ENCODE data around the gene CRYZL1. TPM values are rescaled to one million over a fixed set of nuclear protein-coding genes. Genes with fewer than 3 reads are reported as not detected.

Gene CRYZL1
- total RNA-seq = 10 to 100 TPM; 12.8 to 34.2 (median 15.0) TPM

DNA sequence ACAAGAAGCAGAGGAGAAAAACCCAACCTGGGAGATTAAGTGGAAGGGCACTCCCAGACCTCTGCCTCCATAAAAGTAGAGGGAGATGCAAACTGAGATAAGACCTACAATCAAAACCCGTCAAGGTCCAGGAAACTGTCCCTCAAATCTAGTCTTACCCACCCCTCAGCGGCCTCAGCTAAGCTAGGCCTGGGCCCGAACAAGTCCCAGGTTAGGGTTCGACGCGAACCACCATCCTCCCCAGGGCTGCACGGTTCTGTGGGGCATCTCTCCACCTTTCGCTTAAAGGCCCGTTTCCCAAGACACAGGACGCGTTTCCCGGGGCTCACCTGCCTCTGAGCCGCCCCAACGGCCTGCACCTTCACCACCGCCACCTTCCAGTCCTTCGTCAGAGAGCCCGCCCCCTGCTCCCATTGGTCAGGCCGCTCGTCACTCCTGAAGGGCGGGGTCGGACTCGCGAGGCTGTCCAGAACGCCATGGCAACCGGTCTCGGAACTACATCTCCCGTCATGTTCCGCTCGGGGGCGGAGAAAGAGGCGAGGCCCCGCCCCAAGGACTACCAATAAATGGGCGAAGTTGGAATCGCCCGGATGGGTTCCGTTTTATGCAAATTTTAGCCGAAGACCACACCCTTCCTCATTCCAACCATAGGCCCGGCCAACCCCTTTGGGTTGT lies at the start of gene CRYZL1:
TSS of gene CRYZL1 (minus strand) at position 390 of the 675 bp plus-strand sequence. CDS start 10,190 bp downstream, outside the sequence.
- intact Hi-C loops (cut with DNase I; ENCODE audit: low total_unique reads) = no loop called here
- TF ChIP-seq POLR2A (IDR thresholded peaks at IDR 0.05) = no peak
- no peak for TF ChIP-seq CTCF (IDR thresholded peaks at IDR 0.05)
- 0 to 1% methylated on average over 36 to 38 of the region's 38 CpGs for WGBS, 2 donors
- H3K4me3 ChIP-seq (ENCODE audit: low read depth, poor library complexity, severe bottlenecking) = peak within 1 kb of the TSS; percentile 83
- peak; percentile 100 for DNase-seq (ENCODE audit: low spot score in 2 of 2)

- whole genome bisulfite sequencing, 2 donors = 84 to 89% methylated on average over 5 of the region's 5 CpGs
- TF ChIP-seq POLR2A (IDR thresholded peaks at IDR 0.05) (no peak), CTCF (IDR thresholded peaks at IDR 0.05) (no peak)
- intact Hi-C loops (cut with DNase I; ENCODE audit: low total_unique reads) = no loop called here
- DNase-seq (ENCODE audit: low spot score in 2 of 2) = no peak
- no peak overlapping the region for H3K4me3 ChIP-seq (ENCODE audit: low read depth, poor library complexity, severe bottlenecking)
Measured at GRCh38 chr21:33690874-33691273, 49.3 kb upstream of the CRYZL1 start.

GRCh38 chr21:33688353-33688752 lies 46.8 kb upstream of the CRYZL1 start:
- 42 to 54% methylated on average over 1 of the region's 1 CpG for WGBS, 2 donors
- no peak for DNase-seq (ENCODE audit: low spot score in 2 of 2)
- intact Hi-C loops (cut with DNase I; ENCODE audit: low total_unique reads) = no loop called here
- no peak overlapping the region for H3K4me3 ChIP-seq (ENCODE audit: low read depth, poor library complexity, severe bottlenecking)
- no peak for TF ChIP-seq CTCF (IDR thresholded peaks at IDR 0.05)
- no peak for TF ChIP-seq POLR2A (IDR thresholded peaks at IDR 0.05)

DNA sequence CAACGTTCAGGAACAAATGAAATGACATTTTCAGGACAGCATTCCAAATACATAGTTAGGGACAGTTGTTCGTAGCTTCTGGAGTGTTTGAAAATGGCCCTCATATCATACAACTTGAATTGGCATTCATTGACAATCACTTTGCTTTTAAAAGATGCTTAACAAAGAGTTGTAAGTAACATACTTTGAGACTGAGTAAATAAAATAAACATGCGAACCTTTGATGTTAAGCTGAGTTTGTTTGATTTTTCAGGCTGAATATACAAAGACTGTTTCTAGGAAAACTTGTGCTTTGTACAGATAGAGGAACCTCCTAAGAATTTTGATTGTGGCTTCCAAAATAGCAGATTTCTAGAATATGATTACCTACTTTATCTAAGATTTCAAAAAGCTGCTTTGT lies 46.1 kb upstream of the CRYZL1 start:
- no peak for DNase-seq (ENCODE audit: low spot score in 2 of 2)
- no peak overlapping the region for H3K4me3 ChIP-seq (ENCODE audit: low read depth, poor library complexity, severe bottlenecking)
- no peak for TF ChIP-seq CTCF (IDR thresholded peaks at IDR 0.05)
- TF ChIP-seq POLR2A (IDR thresholded peaks at IDR 0.05) = no peak
- WGBS, 2 donors = 84% methylated on average over 3 of the region's 3 CpGs
- intact Hi-C loops (cut with DNase I; ENCODE audit: low total_unique reads) = no loop called here

- no peak for DNase-seq (ENCODE audit: low spot score in 2 of 2)
- intact Hi-C loops (cut with DNase I; ENCODE audit: low total_unique reads) = no loop called here
- TF ChIP-seq CTCF (IDR thresholded peaks at IDR 0.05) (no peak), POLR2A (IDR thresholded peaks at IDR 0.05) (no peak)
- no peak overlapping the region for H3K4me3 ChIP-seq (ENCODE audit: low read depth, poor library complexity, severe bottlenecking)
- 84 to 86% methylated on average over 3 of the region's 3 CpGs for WGBS, 2 donors
Measured at GRCh38 chr21:33686386-33686785, 44.8 kb upstream of the CRYZL1 start.

Data from lower leg skin (tissue), 4 donors.